ENCODE data around the gene TH. TPM values are rescaled to one million over a fixed set of nuclear protein-coding genes. Genes with fewer than 3 reads are reported as not detected.

Gene TH
- total and polyA plus RNA-seq, 2 of the 4 experiments (the other 2 are of a cell fraction) = 0.10 TPM; not detected in 1

GRCh38 chr11:2157294-2158040 is 14.1 kb downstream of the TH start (continued):
- no peak for TF ChIP-seq CHD1 (IDR thresholded peaks at IDR 0.05; ENCODE audit: low read depth, low read length)

- H2BK120ac ChIP-seq (ENCODE audit: low read depth, low read length) = no peak overlapping the region
- CTCF ChIA-PET = interaction anchor here (0.6 to 1.6 kb wide), 5 partner anchors 12 to 504 kb away, joined by 3 to 5 read pairs (median 4); no protein-coding TSS in a partner anchor
- no peak overlapping the region for H2AK5ac ChIP-seq (ENCODE audit: low read depth, low read length)
- no peak overlapping the region for H4K8ac ChIP-seq (ENCODE audit: low read depth in 2 of 2, low read length in 2 of 2)
- no peaks in the 10 kb centered on the region for H3K79me1 ChIP-seq (ENCODE audit: low read depth in 1 of 2, low read length in 2 of 2)
- peaks cover 2% of the 10 kb centered on the region; the same call in 1 of the 2 replicates for H3K27me3 ChIP-seq (ENCODE audit: control insufficient read depth, insufficient read depth, low read length)
- no peak overlapping the region for H3K4me2 ChIP-seq (ENCODE audit: low read depth, low read length)
- H3K18ac ChIP-seq (ENCODE audit: low read depth, low read length) = no peak overlapping the region
- 19% methylated on average over 10 of the region's 19 CpGs; no CpG with 5 or more reads in 1 of the 2 experiments for WGBS, 2 experiments (ENCODE audit: extremely low coverage in 2 of 2, insufficient read length in 1 of 2)
- DNase-seq (peak; percentile 26), ATAC-seq (ENCODE audit: low read depth) (peak; percentile 79)
- no TSS peak for BruUV-seq (replicated peaks)
- no peak overlapping the region for H3K4ac ChIP-seq (ENCODE audit: low read depth, low read length)
- H2BK15ac ChIP-seq (ENCODE audit: low read depth, low read length) = no peak overlapping the region
- H2AK9ac ChIP-seq (replicated peaks; ENCODE audit: low read depth, low read length, poor library complexity) = no peak overlapping the region
- POLR2A ChIA-PET (ENCODE audit: unreplicated experiment) = no interaction called here
- H2AFZ ChIP-seq (replicated peaks; ENCODE audit: low read length, poor library complexity) = peak overlapping the region; percentile 13
- no peaks in the 10 kb centered on the region for H3K4me1 ChIP-seq (ENCODE audit: control insufficient read depth, insufficient read depth, low read length)
- no peak overlapping the region for H2BK20ac ChIP-seq (ENCODE audit: low read depth, low read length)
- dilution Hi-C loops (cut with HindIII; ENCODE audit: low sequenced_read_pairs, unreplicated experiment) (no loop called here), intact Hi-C loops (cut with micrococcal nuclease) (loop anchor here (1.0 to 2.0 kb wide), 2 partner anchors 319 to 504 kb away; no protein-coding TSS in a partner anchor), in situ Hi-C loops (cut with MboI; ENCODE audit: low sequenced_read_pairs) (no loop called here)
- no peaks in the 10 kb centered on the region for H3K36me3 ChIP-seq (ENCODE audit: control insufficient read depth, insufficient read depth, low read length)
- no peak overlapping the region for H4K5ac ChIP-seq (ENCODE audit: low read depth, low read length)
- H4K91ac ChIP-seq (ENCODE audit: insufficient read depth, low read depth, low read length) = no peak overlapping the region
- no peak overlapping the region for H3K27ac ChIP-seq (ENCODE audit: insufficient read depth, low read length)
- no peak overlapping the region for H3K23ac ChIP-seq (ENCODE audit: low read depth, low read length)
- no peak overlapping the region for H2BK5ac ChIP-seq (ENCODE audit: low read depth, low read length, poor library complexity, severe bottlenecking)
- no peak overlapping the region for H3K14ac ChIP-seq (replicated peaks; ENCODE audit: low read depth, low read length)
- H3K9me1 ChIP-seq (ENCODE audit: insufficient read depth, low read length) = no peaks in the 10 kb centered on the region
- H3K56ac ChIP-seq (ENCODE audit: extremely low read depth, insufficient read depth, low read length) = no peak overlapping the region
- H3K9me3 ChIP-seq (ENCODE audit: control insufficient read depth, insufficient read depth, low read length) = no peaks in the 10 kb centered on the region
- H3K9ac ChIP-seq (ENCODE audit: low read depth, low read length) = no peak overlapping the region
- H3K4me3 ChIP-seq (ENCODE audit: insufficient read depth, low read depth, low read length) = no peak overlapping the region
- H4K20me1 ChIP-seq (ENCODE audit: insufficient read depth, low read length) = peaks cover 3% of the 10 kb centered on the region; the same call in 1 of the 2 replicates
- TF ChIP-seq RAD21 (IDR thresholded peaks at IDR 0.05; ENCODE audit: low read length) (peak; percentile 82), MAFK (IDR thresholded peaks at IDR 0.05; ENCODE audit: low read depth, low read length) (no peak), MXI1 (IDR thresholded peaks at IDR 0.05; ENCODE audit: borderline replicate concordance, low read depth, low read length) (no peak), NFE2L2 (IDR thresholded peaks at IDR 0.05; ENCODE audit: low read depth, low read length) (no peak), SMC3 (IDR thresholded peaks at IDR 0.05; ENCODE audit: low read depth, low read length) (peak; percentile 71), USF2 (IDR thresholded peaks at IDR 0.05; ENCODE audit: low read depth, low read length) (no peak), RCOR1 (IDR thresholded peaks at IDR 0.05; ENCODE audit: insufficient replicate concordance, low read length) (no peak), BHLHE40 (IDR thresholded peaks at IDR 0.05; ENCODE audit: low read depth, low read length) (no peak), CTCF (conservative IDR thresholded peaks at IDR 0.05; ENCODE audit: low read depth, low read length) (peak; percentile 84), POLR2A (IDR thresholded peaks at IDR 0.05; ENCODE audit: low read depth, low read length) (no peak), MAZ (IDR thresholded peaks at IDR 0.05; ENCODE audit: borderline replicate concordance, low read depth, low read length) (0 out of 2 replicates have a peak, but pooled peaks have one; percentile 22)
Measured at GRCh38 chr11:2156416-2157182, 15.0 kb downstream of the TH start.
